H1 (cell line): ENCODE measurements around the gene CSN3. TPM values are rescaled to one million over a fixed set of nuclear protein-coding genes. Genes with fewer than 3 reads are reported as not detected.

Experiments used
- CTCF ChIA-PET: fragments of 300-600 bp; sonication (Branson Sonifier 250); formaldehyde crosslinking; loops from one replicate; lab custom pipeline; 2021; ENCODE audit not compliant: partially characterized antibody; lab: Charles Lee
- POLR2A ChIA-PET: fragments of 300-600 bp; sonication (Branson Sonifier 250); formaldehyde crosslinking; loops from one replicate; lab custom pipeline; 2021; ENCODE audit warnings: inconsistent platforms; ENCODE audit not compliant: partially characterized antibody; lab: Charles Lee
- DNase-seq, 2 experiments: peaks; one replicate each; pipeline versions ENCODE4 v3.0.0 to v3.0.0-alpha.2; 2010 to 2022; ENCODE audit warnings: low spot score in 2 of 2, low read depth in 1 of 2, mixed read lengths in 1 of 2
- FAIRE-seq: peaks from 2 replicates; lab custom pipeline; 2011; peaks lifted over from hg19 to GRCh38; lab: Jason Lieb, UNC
- H2AFZ ChIP-seq: 2 replicates; pipeline ENCODE4 v1.8.1; 2012; ENCODE audit warnings: low read length, inconsistent platforms
- H2AK5ac ChIP-seq: 2 replicates; pipeline ENCODE4 v1.6.1; 2013; ENCODE audit warnings: low read depth, low read length
- H2BK120ac ChIP-seq: replicated peaks from 2 replicates; pipeline ENCODE3; 2013; ENCODE audit warnings: low read depth, low read length, inconsistent platforms
- H2BK12ac ChIP-seq: 2 replicates; pipeline ENCODE4 v1.6.1; 2013; ENCODE audit warnings: low read depth, low read length
- H2BK15ac ChIP-seq: 2 replicates; pipeline ENCODE4 v1.6.1; 2013; ENCODE audit warnings: low read length
- H2BK20ac ChIP-seq: 2 replicates; pipeline ENCODE4 v1.6.1; 2013; ENCODE audit warnings: low read length
- H2BK5ac ChIP-seq: 2 replicates; pipeline ENCODE4 v1.6.1; 2013; ENCODE audit warnings: low read depth, low read length
- H3K14ac ChIP-seq: 2 replicates; pipeline ENCODE4 v1.6.1; 2013; ENCODE audit warnings: inconsistent platforms; ENCODE audit not compliant: insufficient read length
- H3K18ac ChIP-seq: 2 replicates; pipeline ENCODE4 v1.6.1; 2013; ENCODE audit warnings: low read length; ENCODE audit errors: extremely low read depth
- H3K23ac ChIP-seq: 2 replicates; pipeline ENCODE4 v1.6.1; 2013; ENCODE audit warnings: inconsistent platforms; ENCODE audit not compliant: insufficient read length
- H3K23me2 ChIP-seq: 2 replicates; pipeline ENCODE4 v1.6.1; 2013; ENCODE audit warnings: low read depth, low read length
- H3K27ac ChIP-seq: 2 replicates; pipeline ENCODE4 v1.6.1; 2011; ENCODE audit warnings: low read depth, low read length, inconsistent platforms
- H3K27me3 ChIP-seq, 4 experiments: replicated peaks in 1 of 4; 1 replicate in 1 of 4; 2 replicates in 3 of 4; pipeline versions ENCODE4 v1.6.1 to v1.8.1; 2011 to 2013; ENCODE audit warnings: low read length in 3 of 4, mild to moderate bottlenecking in 3 of 4, inconsistent platforms in 2 of 4, mixed read lengths in 2 of 4, moderate library complexity in 1 of 4; ENCODE audit not compliant: control insufficient read depth in 3 of 4, insufficient read depth in 3 of 4; ENCODE audit errors: extremely low read depth in 1 of 4
- H3K36me3 ChIP-seq, 4 experiments: 2 replicates each; pipeline versions ENCODE4 v1.6.1 to v1.8.1; 2011 to 2013; ENCODE audit warnings: mild to moderate bottlenecking in 4 of 4, low read length in 3 of 4, moderate library complexity in 2 of 4, control low read depth in 1 of 4, inconsistent platforms in 1 of 4; ENCODE audit not compliant: insufficient read depth in 4 of 4, control insufficient read depth in 2 of 4
- H3K4ac ChIP-seq: replicated peaks from 2 replicates; pipeline ENCODE3; 2013; ENCODE audit warnings: low read length, low read depth, mixed read lengths, inconsistent platforms; ENCODE audit not compliant: insufficient read length
- H3K4me1 ChIP-seq, 4 experiments: replicated peaks in 1 of 4; 1 replicate in 1 of 4; 2 replicates in 3 of 4; pipeline versions ENCODE4 v1.6.1 to v1.8.1; 2011 to 2013; ENCODE audit warnings: low read length in 3 of 4, inconsistent platforms in 2 of 4, mixed read lengths in 1 of 4; ENCODE audit not compliant: insufficient read depth in 4 of 4, control insufficient read depth in 3 of 4
- H3K4me2 ChIP-seq, 2 experiments: 2 replicates each; pipeline versions ENCODE4 v1.6.1 to v1.8.1; 2011 to 2013; ENCODE audit warnings: low read depth in 2 of 2, low read length in 2 of 2, control low read depth in 1 of 2, inconsistent platforms in 1 of 2, mild to moderate bottlenecking in 1 of 2; ENCODE audit not compliant: insufficient read depth in 1 of 2
- H3K4me3 ChIP-seq, 4 experiments: fragments of 200-600, 300-600 bp in 1 of 4; sonication (generic), shearing (Covaris generic), sonication (Bioruptor Twin) in 1 of 4; 2 replicates each; pipeline versions ENCODE4 v1.5.1 to v1.8.1; 2011 to 2016; ENCODE audit warnings: low read length in 4 of 4, low read depth in 3 of 4, control low read depth in 2 of 4, inconsistent platforms in 2 of 4, mild to moderate bottlenecking in 2 of 4, mixed read lengths in 1 of 4, moderate library complexity in 1 of 4; ENCODE audit not compliant: insufficient read depth in 2 of 4; ENCODE audit errors: extremely low read depth in 1 of 4
- H3K56ac ChIP-seq: replicated peaks from 2 replicates; pipeline ENCODE3; 2013; ENCODE audit warnings: low read depth, mild to moderate bottlenecking, mixed read lengths, low read length, inconsistent platforms; ENCODE audit not compliant: insufficient read length
- H3K79me1 ChIP-seq: 2 replicates; pipeline ENCODE4 v1.6.1; 2013; ENCODE audit warnings: low read depth, low read length, control low read depth
- H3K79me2 ChIP-seq, 2 experiments: 2 replicates each; pipeline versions ENCODE4 v1.6.1 to v1.8.1; 2012 to 2013; ENCODE audit warnings: low read length in 2 of 2, mild to moderate bottlenecking in 2 of 2, inconsistent platforms in 1 of 2; ENCODE audit not compliant: insufficient read depth in 2 of 2, control insufficient read depth in 1 of 2
- H3K9ac ChIP-seq, 4 experiments: replicated peaks in 1 of 4; 1 replicate in 1 of 4; 2 replicates in 3 of 4; pipeline versions ENCODE4 v1.6.1 to v1.8.1; 2011 to 2013; ENCODE audit warnings: low read depth in 3 of 4, low read length in 3 of 4, control low read depth in 2 of 4, mild to moderate bottlenecking in 2 of 4, moderate library complexity in 2 of 4, inconsistent platforms in 1 of 4; ENCODE audit errors: extremely low read depth in 1 of 4
- H3K9me3 ChIP-seq, 2 experiments: 2 replicates each; pipeline versions ENCODE4 v1.6.1 to v1.8.1; 2012 to 2013; ENCODE audit warnings: mild to moderate bottlenecking in 2 of 2, moderate library complexity in 2 of 2, control low read depth in 1 of 2, inconsistent platforms in 1 of 2, low read depth in 1 of 2, low read length in 1 of 2, mixed read lengths in 1 of 2; ENCODE audit not compliant: insufficient read depth in 2 of 2
- H4K20me1 ChIP-seq, 2 experiments: replicated peaks in 1 of 2; 2 replicates each; pipeline versions ENCODE3 to v1.8.1; 2011 to 2013; ENCODE audit warnings: inconsistent platforms in 2 of 2, low read length in 2 of 2, mild to moderate bottlenecking in 1 of 2; ENCODE audit not compliant: insufficient read depth in 2 of 2, control insufficient read depth in 1 of 2
- H4K5ac ChIP-seq: 2 replicates; pipeline ENCODE4 v1.6.1; 2013; ENCODE audit warnings: low read length, low read depth, mixed read lengths, inconsistent platforms; ENCODE audit not compliant: insufficient read length
- H4K8ac ChIP-seq: 2 replicates; pipeline ENCODE4 v1.8.0; 2013; ENCODE audit warnings: mild to moderate bottlenecking, moderate library complexity, low read length, inconsistent platforms; ENCODE audit not compliant: insufficient read depth; ENCODE audit errors: extremely low read depth
- H4K91ac ChIP-seq: replicated peaks from 2 replicates; pipeline ENCODE3; 2013; ENCODE audit warnings: low read length, mixed read lengths, inconsistent platforms; ENCODE audit not compliant: insufficient read length
- ATF2 ChIP-seq: IDR thresholded peaks from 2 replicates; pipeline ENCODE4 v1.6.1; 2012; ENCODE audit warnings: low read length, inconsistent platforms
- BCL11A ChIP-seq, 2 experiments: IDR thresholded peaks; one replicate each; pipeline ENCODE4 v1.6.1; 2011; ENCODE audit warnings: low read depth in 2 of 2, low read length in 2 of 2, mild to moderate bottlenecking in 2 of 2
- CBX8 ChIP-seq: fragments of 300-800, 300-1000 bp; sonication (generic); IDR thresholded peaks from 2 replicates; pipeline ENCODE4 v1.7.1; 2016; ENCODE audit warnings: low read depth, low read length, borderline replicate concordance
- EZH2 ChIP-seq: fragments of 200-600 bp; sonication (generic); IDR thresholded peaks from 2 replicates; pipeline ENCODE4 v1.7.1; 2012; ENCODE audit warnings: low read depth, mild to moderate bottlenecking, moderate library complexity, low read length, inconsistent platforms; ENCODE audit not compliant: severe bottlenecking
- NANOG ChIP-seq: IDR thresholded peaks from 2 replicates; pipeline ENCODE4 v1.6.1; 2011; ENCODE audit warnings: low read length, low read depth, mild to moderate bottlenecking, inconsistent platforms; ENCODE audit not compliant: insufficient read depth, poor library complexity, severe bottlenecking
- POLR2A ChIP-seq, 2 experiments: IDR thresholded peaks; 1 replicate in 1 of 2; 2 replicates in 1 of 2; pipeline ENCODE4 v1.6.1; 2011; ENCODE audit warnings: low read depth in 2 of 2, low read length in 2 of 2, mild to moderate bottlenecking in 2 of 2; ENCODE audit errors: control extremely low read depth in 1 of 2
- RAD21 ChIP-seq, 2 experiments: IDR thresholded peaks in 1 of 2; conservative IDR thresholded peaks in 1 of 2; 2 replicates each; pipeline ENCODE4 v1.6.1; 2011; ENCODE audit warnings: low read depth in 2 of 2, low read length in 2 of 2, improper control_type of control experiment in 1 of 2, inconsistent platforms in 1 of 2, mild to moderate bottlenecking in 1 of 2, moderate library complexity in 1 of 2
- SP2 ChIP-seq: IDR thresholded peaks from 2 replicates; pipeline ENCODE4 v1.6.1; 2012; ENCODE audit warnings: mild to moderate bottlenecking, low read length, inconsistent platforms
- SP4 ChIP-seq: IDR thresholded peaks from 2 replicates; pipeline ENCODE4 v1.6.1; 2012; ENCODE audit warnings: low read length, inconsistent platforms
- TAF7 ChIP-seq: optimal IDR thresholded peaks from 2 replicates; pipeline ENCODE3; 2011; ENCODE audit warnings: low read depth, mild to moderate bottlenecking, inconsistent platforms, low read length, moderate library complexity, borderline replicate concordance
- YY1 ChIP-seq: IDR thresholded peaks from 2 replicates; pipeline ENCODE4 v1.6.1; 2011; ENCODE audit warnings: low read depth, mild to moderate bottlenecking, low read length
- WGBS, 2 experiments: shearing (Covaris generic) in 1 of 2; methylation state at CpG; one replicate each; pipeline versions ENCODE4 v1.1.6 to v1.1.7; 2013 to 2015; ENCODE audit warnings: low lambda C conversion rate in 2 of 2, mixed read lengths in 2 of 2, inconsistent platforms in 1 of 2, low coverage in 1 of 2, missing lambda C conversion rate in 1 of 2; ENCODE audit not compliant: insufficient replicate concordance in 2 of 2, insufficient coverage in 1 of 2, insufficient read length in 1 of 2; ENCODE audit errors: extremely low coverage in 1 of 2, missing lambda C conversion rate in 1 of 2; 5-methylcytosine and 5-hydroxymethylcytosine counted together
- polyA plus RNA-seq, 7 experiments: library from polyadenylated mRNA; depleted of rRNA in 3 of 7; stranded (reverse) in 5 of 7; unstranded in 2 of 7; fragments of >200 nt in 5 of 7; fragments of 200-250 nt in 2 of 7; gene quantifications; 1 replicate in 5 of 7; 2 replicates in 1 of 7; 4 replicates in 1 of 7; pipeline versions ENCODE4 v1.2.1 to v1.2.3, GENCODE V29; 2011 to 2013; ENCODE audit warnings: missing spikeins in 2 of 7, mixed read lengths in 2 of 7
- total RNA-seq: library from RNA; stranded (reverse); fragmentation: NEBNext Ultra II Directional; extraction: Animal tissue kit (Norgen Biotek cat#: 25700); gene quantifications from 2 replicates; pipeline ENCODE4 v1.2.1, GENCODE V29; 2021

CSN3 gene
- total and polyA plus RNA-seq, 2 of the 8 experiments (the other 6 are each of a cell fraction or from before 2014, with no cell fraction given), result not detected

GRCh38 chr4:70269674-70270073 lies 27.3 kb downstream of the CSN3 start:
- H2BK15ac ChIP-seq, result no peak overlapping the region
- no peak overlapping the region for H2AFZ ChIP-seq
- H2AK5ac ChIP-seq, result no peak overlapping the region
- no peaks in the 10 kb centered on the region for H3K27me3 ChIP-seq
- H3K36me3 ChIP-seq, result no peaks in the 10 kb centered on the region
- ChIA-PET CTCF (interaction anchor here (0.7 to 2.1 kb wide), 9 partner anchors 10 to 376 kb away, joined by 3 to 5 read pairs (median 3); no protein-coding TSS in a partner anchor), POLR2A (no interaction called here)
- H3K4me2 ChIP-seq, result no peak overlapping the region
- H2BK120ac ChIP-seq, result no peak overlapping the region
- no peak overlapping the region for H3K9ac ChIP-seq
- DNase-seq, result no peak
- no peaks in the 10 kb centered on the region; the same call in 1 of the 2 replicates for H3K23me2 ChIP-seq
- H4K91ac ChIP-seq, result no peak overlapping the region
- no peak overlapping the region for H3K4ac ChIP-seq
- H3K14ac ChIP-seq, result no peak overlapping the region
- H3K56ac ChIP-seq, result no peak overlapping the region
- H3K18ac ChIP-seq, result no peak overlapping the region
- no peak overlapping the region for H3K23ac ChIP-seq
- no peak overlapping the region for H2BK5ac ChIP-seq
- no peak overlapping the region for H3K27ac ChIP-seq
- no peaks in the 10 kb centered on the region for H3K9me3 ChIP-seq
- no peak overlapping the region for H4K8ac ChIP-seq
- H2BK12ac ChIP-seq, result no peak overlapping the region
- FAIRE-seq, result peak; percentile 45
- no peak overlapping the region for H3K4me3 ChIP-seq
- H4K20me1 ChIP-seq, result no peaks in the 10 kb centered on the region
- no peak overlapping the region for H2BK20ac ChIP-seq
- H3K4me1 ChIP-seq, result no peaks in the 10 kb centered on the region
- no peak overlapping the region for H4K5ac ChIP-seq
- H3K79me2 ChIP-seq, result no peaks in the 10 kb centered on the region
- WGBS, 2 experiments, result 30% methylated on average over 1 of the region's 1 CpG; no CpG with 5 or more reads in 1 of the 2 experiments
- H3K79me1 ChIP-seq, result no peaks in the 10 kb centered on the region
- TF ChIP-seq TAF7 (no peak), ATF2 (no peak), SP2 (no peak), EZH2 (no peak), SP4 (no peak), NANOG (no peak), RAD21 (IDR thresholded peaks at IDR 0.05 in 1 of 2, conservative IDR thresholded peaks at IDR 0.05 in 1 of 2; ENCODE audit: low read depth in 2 of 2, low read length in 2 of 2) (peak; percentile 38 to 41), BCL11A (IDR thresholded peaks at IDR 0.05; ENCODE audit: low read depth in 2 of 2, low read length in 2 of 2) (no peak), YY1 (peak; percentile 88; the same call in 1 of the 2 replicates), CBX8 (no peak), POLR2A (IDR thresholded peaks at IDR 0.05; ENCODE audit: control extremely low read depth in 1 of 2, low read depth in 2 of 2, low read length in 2 of 2) (no peak)
